PFSK-1 (cell line): Measurements from ENCODE around the gene STK39.

Experiments
- POLR2AphosphoS5 ChIP-seq: IDR thresholded peaks from 2 replicates; pipeline ENCODE4 v1.6.1; 2012; ENCODE audit warnings: low read depth, mild to moderate bottlenecking, control low read depth, low read length, moderate library complexity
- SIN3A ChIP-seq: IDR thresholded peaks from 2 replicates; pipeline ENCODE4 v1.6.1; 2012; ENCODE audit warnings: mild to moderate bottlenecking, low read length, moderate library complexity, borderline replicate concordance; ENCODE audit not compliant: insufficient read depth
- TAF1 ChIP-seq: IDR thresholded peaks from 2 replicates; pipeline ENCODE4 v1.6.1; 2012; ENCODE audit warnings: low read length, control low read depth, borderline replicate concordance; ENCODE audit not compliant: insufficient read depth

GRCh38 chr2:168176402-168176801, 71.0 kb downstream of the STK39 start:
- TF ChIP-seq POLR2AphosphoS5 (no peak), TAF1 (no peak), SIN3A (no peak)
